ENCODE measurements around the gene HYCC1.

DNA sequence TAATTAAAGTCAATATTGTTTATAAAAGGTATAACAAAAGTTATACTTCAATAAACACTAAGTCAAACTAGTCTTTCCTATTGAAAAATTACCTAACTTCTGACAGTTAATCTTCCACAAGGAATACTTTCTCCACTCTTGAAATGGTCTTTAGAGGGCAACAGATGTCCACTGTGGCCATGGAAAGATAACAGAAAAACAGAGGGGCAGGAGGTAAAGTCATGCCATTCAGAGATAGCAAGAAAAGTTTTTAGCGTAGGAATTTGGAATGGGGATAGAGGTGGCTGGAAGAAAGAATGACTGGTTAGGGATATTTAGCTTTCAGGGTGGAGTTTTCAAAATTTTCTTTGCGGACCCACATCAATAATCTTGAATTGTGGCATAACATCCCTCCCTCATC is 34.7 kb downstream of the HYCC1 start:
- no peak for TF ChIP-seq ZNF10 (tag by site-specific recombination; IDR thresholded peaks at IDR 0.05)
- TF ChIP-seq ZNF24 (tag by site-specific recombination; IDR thresholded peaks at IDR 0.05), result no peak
- no peak for TF ChIP-seq ZNF830 (tag by site-specific recombination; IDR thresholded peaks at IDR 0.05; ENCODE audit: low read depth)
- no peak for TF ChIP-seq ZFP37 (tag by site-specific recombination; IDR thresholded peaks at IDR 0.05)
- no peak for TF ChIP-seq ZNF112 (tag by site-specific recombination; IDR thresholded peaks at IDR 0.05)
- no peak for TF ChIP-seq ZNF274 (IDR thresholded peaks at IDR 0.05; ENCODE audit: low read length)
- no peak for TF ChIP-seq ZNF274 (tag by site-specific recombination; IDR thresholded peaks at IDR 0.05; ENCODE audit: borderline replicate concordance)
- TF ChIP-seq, protein P1, sequence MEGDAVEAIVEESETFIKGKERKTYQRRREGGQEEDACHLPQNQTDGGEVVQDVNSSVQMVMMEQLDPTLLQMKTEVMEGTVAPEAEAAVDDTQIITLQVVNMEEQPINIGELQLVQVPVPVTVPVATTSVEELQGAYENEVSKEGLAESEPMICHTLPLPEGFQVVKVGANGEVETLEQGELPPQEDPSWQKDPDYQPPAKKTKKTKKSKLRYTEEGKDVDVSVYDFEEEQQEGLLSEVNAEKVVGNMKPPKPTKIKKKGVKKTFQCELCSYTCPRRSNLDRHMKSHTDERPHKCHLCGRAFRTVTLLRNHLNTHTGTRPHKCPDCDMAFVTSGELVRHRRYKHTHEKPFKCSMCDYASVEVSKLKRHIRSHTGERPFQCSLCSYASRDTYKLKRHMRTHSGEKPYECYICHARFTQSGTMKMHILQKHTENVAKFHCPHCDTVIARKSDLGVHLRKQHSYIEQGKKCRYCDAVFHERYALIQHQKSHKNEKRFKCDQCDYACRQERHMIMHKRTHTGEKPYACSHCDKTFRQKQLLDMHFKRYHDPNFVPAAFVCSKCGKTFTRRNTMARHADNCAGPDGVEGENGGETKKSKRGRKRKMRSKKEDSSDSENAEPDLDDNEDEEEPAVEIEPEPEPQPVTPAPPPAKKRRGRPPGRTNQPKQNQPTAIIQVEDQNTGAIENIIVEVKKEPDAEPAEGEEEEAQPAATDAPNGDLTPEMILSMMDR (tag by site-specific recombination; IDR thresholded peaks at IDR 0.05), result no peak
- TF ChIP-seq, protein P2, sequence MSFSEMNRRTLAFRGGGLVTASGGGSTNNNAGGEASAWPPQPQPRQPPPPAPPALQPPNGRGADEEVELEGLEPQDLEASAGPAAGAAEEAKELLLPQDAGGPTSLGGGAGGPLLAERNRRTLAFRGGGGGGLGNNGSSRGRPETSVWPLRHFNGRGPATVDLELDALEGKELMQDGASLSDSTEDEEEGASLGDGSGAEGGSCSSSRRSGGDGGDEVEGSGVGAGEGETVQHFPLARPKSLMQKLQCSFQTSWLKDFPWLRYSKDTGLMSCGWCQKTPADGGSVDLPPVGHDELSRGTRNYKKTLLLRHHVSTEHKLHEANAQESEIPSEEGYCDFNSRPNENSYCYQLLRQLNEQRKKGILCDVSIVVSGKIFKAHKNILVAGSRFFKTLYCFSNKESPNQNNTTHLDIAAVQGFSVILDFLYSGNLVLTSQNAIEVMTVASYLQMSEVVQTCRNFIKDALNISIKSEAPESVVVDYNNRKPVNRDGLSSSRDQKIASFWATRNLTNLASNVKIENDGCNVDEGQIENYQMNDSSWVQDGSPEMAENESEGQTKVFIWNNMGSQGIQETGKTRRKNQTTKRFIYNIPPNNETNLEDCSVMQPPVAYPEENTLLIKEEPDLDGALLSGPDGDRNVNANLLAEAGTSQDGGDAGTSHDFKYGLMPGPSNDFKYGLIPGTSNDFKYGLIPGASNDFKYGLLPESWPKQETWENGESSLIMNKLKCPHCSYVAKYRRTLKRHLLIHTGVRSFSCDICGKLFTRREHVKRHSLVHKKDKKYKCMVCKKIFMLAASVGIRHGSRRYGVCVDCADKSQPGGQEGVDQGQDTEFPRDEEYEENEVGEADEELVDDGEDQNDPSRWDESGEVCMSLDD (tag by site-specific recombination; IDR thresholded peaks at IDR 0.05), result no peak
- TF ChIP-seq ZSCAN30 (tag by site-specific recombination; IDR thresholded peaks at IDR 0.05), result no peak
- TF ChIP-seq, protein P3, sequence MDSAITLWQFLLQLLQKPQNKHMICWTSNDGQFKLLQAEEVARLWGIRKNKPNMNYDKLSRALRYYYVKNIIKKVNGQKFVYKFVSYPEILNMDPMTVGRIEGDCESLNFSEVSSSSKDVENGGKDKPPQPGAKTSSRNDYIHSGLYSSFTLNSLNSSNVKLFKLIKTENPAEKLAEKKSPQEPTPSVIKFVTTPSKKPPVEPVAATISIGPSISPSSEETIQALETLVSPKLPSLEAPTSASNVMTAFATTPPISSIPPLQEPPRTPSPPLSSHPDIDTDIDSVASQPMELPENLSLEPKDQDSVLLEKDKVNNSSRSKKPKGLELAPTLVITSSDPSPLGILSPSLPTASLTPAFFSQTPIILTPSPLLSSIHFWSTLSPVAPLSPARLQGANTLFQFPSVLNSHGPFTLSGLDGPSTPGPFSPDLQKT (IDR thresholded peaks at IDR 0.05; ENCODE audit: borderline replicate concordance, low read depth, low read length), result no peak

Measured in HEK293 (cell line).